Neural progenitor cell (in vitro differentiated cells): ENCODE results near the gene PSD2. TPM values are rescaled to one million over a fixed set of nuclear protein-coding genes. Genes with fewer than 3 reads are reported as not detected.

Source experiments
- DNase-seq: peaks from one replicate; pipeline ENCODE4 v3.0.0-alpha.2; 2016; ENCODE audit warnings: low spot score
- H2AFZ ChIP-seq: fragments of 200-600 bp; sonication (generic); replicated peaks from 2 replicates; pipeline ENCODE4 v1.6.1; 2016; ENCODE audit warnings: antibody characterized with exemption
- H3F3A ChIP-seq: fragments of 200-600 bp; sonication (generic); 2 replicates; pipeline ENCODE4 v1.6.1; 2016; ENCODE audit warnings: antibody characterized with exemption, low read depth
- H3K27ac ChIP-seq: fragments of 200-600 bp; sonication (generic); 2 replicates; pipeline ENCODE4 v1.5.1; 2016; ENCODE audit warnings: mild to moderate bottlenecking
- H3K27me3 ChIP-seq: fragments of 200-600 bp; sonication (generic); 2 replicates; pipeline ENCODE4 v1.6.1; 2016; ENCODE audit warnings: mild to moderate bottlenecking, moderate library complexity
- H3K36me3 ChIP-seq: fragments of 200-600 bp; sonication (generic); 2 replicates; pipeline ENCODE4 v1.5.1; 2016
- H3K4me1 ChIP-seq: fragments of 200-600 bp; sonication (generic); 2 replicates; pipeline ENCODE4 v1.6.1; 2016; ENCODE audit warnings: mixed run types
- H3K4me2 ChIP-seq: fragments of 200-600 bp; sonication (generic); 2 replicates; pipeline ENCODE4 v1.6.1; 2016
- H3K4me3 ChIP-seq: fragments of 200-600 bp; sonication (generic); 2 replicates; pipeline ENCODE4 v1.5.1; 2016
- H3K79me2 ChIP-seq: fragments of 200-600 bp; sonication (generic); 2 replicates; pipeline ENCODE4 v1.6.1; 2016; ENCODE audit warnings: low read depth
- H3K9ac ChIP-seq: fragments of 200-600 bp; sonication (generic); 2 replicates; pipeline ENCODE4 v1.6.1; 2016
- H3K9me3 ChIP-seq: fragments of 200-600 bp; sonication (generic); 2 replicates; pipeline ENCODE4 v1.5.1; 2016; ENCODE audit warnings: low read depth
- H4K20me1 ChIP-seq: fragments of 200-600 bp; sonication (generic); 2 replicates; pipeline ENCODE4 v1.6.1; 2016; ENCODE audit warnings: low read depth
- H3K27ac Mint-ChIP-seq: 3 replicates; pipeline ENCODE4 v1.8.0; 2021; ENCODE audit warnings: mixed read lengths
- H3K27me3 Mint-ChIP-seq: 2 replicates; pipeline ENCODE4 v1.8.0; 2022; ENCODE audit warnings: low read depth, mild to moderate bottlenecking, inconsistent platforms, moderate library complexity, mixed read lengths; ENCODE audit not compliant: insufficient read depth
- H3K36me3 Mint-ChIP-seq: 3 replicates; pipeline ENCODE4 v1.8.0; 2021; ENCODE audit warnings: mixed read lengths
- H3K4me1 Mint-ChIP-seq: 3 replicates; pipeline ENCODE4 v1.8.0; 2021; ENCODE audit warnings: mixed read lengths
- H3K4me3 Mint-ChIP-seq: 3 replicates; pipeline ENCODE4 v1.8.0; 2021; ENCODE audit warnings: mild to moderate bottlenecking, moderate library complexity, mixed read lengths
- H3K9me3 Mint-ChIP-seq: 3 replicates; pipeline ENCODE4 v1.8.0; 2020; ENCODE audit warnings: mixed read lengths
- CTCF ChIP-seq: fragments of 200-600 bp; sonication (generic); IDR thresholded peaks from 2 replicates; pipeline ENCODE4 v1.5.1; 2017; ENCODE audit warnings: antibody characterized with exemption, mild to moderate bottlenecking
- EZH2 ChIP-seq: fragments of 200-600 bp; sonication (generic); IDR thresholded peaks from 2 replicates; pipeline ENCODE4 v1.6.1; 2017; ENCODE audit warnings: antibody characterized with exemption, mild to moderate bottlenecking, moderate library complexity
- EZH2phosphoT487 ChIP-seq: fragments of 200-600 bp; sonication (generic); IDR thresholded peaks from 2 replicates; pipeline ENCODE4 v1.6.1; 2017; ENCODE audit warnings: antibody characterized with exemption
- total RNA-seq: library from RNA; depleted of rRNA; stranded (reverse); fragments of >200 nt; gene quantifications from 2 replicates; pipeline ENCODE4 v1.2.3, GENCODE V29; 2015; ENCODE audit warnings: low replicate concordance

The PSD2 gene
- total RNA-seq, 1 donor from 2014 or later = 0.09 TPM

- Mint-ChIP-seq H3K36me3 (no peaks in the 10 kb centered on the region), H3K27ac (no peak overlapping the region), H3K9me3 (no peaks in the 10 kb centered on the region), H3K4me1 (no peaks in the 10 kb centered on the region), H3K27me3 (peaks cover 16% of the 10 kb centered on the region), H3K4me3 (no peak overlapping the region)
- no peak overlapping the region for H3K4me2 ChIP-seq
- no peak overlapping the region for H3K4me3 ChIP-seq
- H3K9ac ChIP-seq = no peak overlapping the region
- H3K79me2 ChIP-seq = no peaks in the 10 kb centered on the region
- no peaks in the 10 kb centered on the region for H3K9me3 ChIP-seq
- DNase-seq = no peak
- no peaks in the 10 kb centered on the region for H3K36me3 ChIP-seq
- TF ChIP-seq CTCF (no peak), EZH2 (no peak), EZH2phosphoT487 (no peak)
- no peaks in the 10 kb centered on the region for H3K4me1 ChIP-seq
- H4K20me1 ChIP-seq = no peaks in the 10 kb centered on the region
- H3F3A ChIP-seq = no peaks in the 10 kb centered on the region
- no peak overlapping the region for H3K27ac ChIP-seq
- H2AFZ ChIP-seq = no peak overlapping the region
- peaks cover 49% of the 10 kb centered on the region for H3K27me3 ChIP-seq
Measured at GRCh38 chr5:139833525-139833924, 37.9 kb downstream of the PSD2 start.

GRCh38 chr5:139835656-139836055 lies 40.0 kb downstream of the PSD2 start:
- peak; percentile 37 for DNase-seq
- no peaks in the 10 kb centered on the region for H3K36me3 Mint-ChIP-seq
- Histone ChIP-seq H3K4me3 (no peak overlapping the region), H3K4me1 (no peaks in the 10 kb centered on the region), H3K9ac (no peak overlapping the region), H3K36me3 (no peaks in the 10 kb centered on the region), H3K9me3 (no peaks in the 10 kb centered on the region), H3F3A (no peaks in the 10 kb centered on the region), H3K79me2 (no peaks in the 10 kb centered on the region), H3K27me3 (peaks cover 44% of the 10 kb centered on the region), H4K20me1 (no peaks in the 10 kb centered on the region), H2AFZ (no peak overlapping the region), H3K4me2 (no peak overlapping the region), H3K27ac (no peak overlapping the region)
- no peaks in the 10 kb centered on the region for H3K4me1 Mint-ChIP-seq
- TF ChIP-seq EZH2phosphoT487 (no peak), CTCF (no peak), EZH2 (no peak)
- peaks cover 18% of the 10 kb centered on the region for H3K27me3 Mint-ChIP-seq
- H3K4me3 Mint-ChIP-seq = no peak overlapping the region
- no peaks in the 10 kb centered on the region for H3K9me3 Mint-ChIP-seq
- H3K27ac Mint-ChIP-seq = no peak overlapping the region

- no peaks in the 10 kb centered on the region for H3F3A ChIP-seq
- H3K9ac ChIP-seq = no peak overlapping the region
- H3K27me3 ChIP-seq = peaks cover 42% of the 10 kb centered on the region
- no peaks in the 10 kb centered on the region for H3K9me3 Mint-ChIP-seq
- no peaks in the 10 kb centered on the region for H4K20me1 ChIP-seq
- H3K9me3 ChIP-seq = no peaks in the 10 kb centered on the region
- no peak overlapping the region for H3K4me2 ChIP-seq
- no peak overlapping the region for H3K4me3 ChIP-seq
- H3K27ac Mint-ChIP-seq = no peak overlapping the region
- no peaks in the 10 kb centered on the region for H3K4me1 Mint-ChIP-seq
- no peaks in the 10 kb centered on the region for H3K4me1 ChIP-seq
- H3K36me3 ChIP-seq = no peaks in the 10 kb centered on the region
- peak overlapping the region; percentile 3 for H3K4me3 Mint-ChIP-seq
- peaks cover 12% of the 10 kb centered on the region for H3K27me3 Mint-ChIP-seq
- H3K27ac ChIP-seq = no peak overlapping the region
- H3K36me3 Mint-ChIP-seq = no peaks in the 10 kb centered on the region
- H3K79me2 ChIP-seq = no peaks in the 10 kb centered on the region
- no peak for DNase-seq
- TF ChIP-seq CTCF (no peak), EZH2phosphoT487 (no peak), EZH2 (no peak)
- H2AFZ ChIP-seq = no peak overlapping the region
Measured at GRCh38 chr5:139836469-139837208, 41.0 kb downstream of the PSD2 start.
